A549 (cell line): ENCODE results near the gene SUPT4H1. TPM values are rescaled to one million over a fixed set of nuclear protein-coding genes. Genes with fewer than 3 reads are reported as not detected.
"Not testable (repeated sequence)": the region's sequence is repeated elsewhere in the genome, so short reads cannot be mapped to it uniquely, and the experiment has no call there.

Experiments used
- ATAC-seq, 2 experiments: fragments of 200-7000 bp in 1 of 2; fragments of >200 bp in 1 of 2; cut with Nextera tagmentation in 1 of 2; cut with Tn5 transposase in 1 of 2; 3 replicates each; pipeline versions ENCODE4 v1.8.0 to v1.9.1; 2018 to 2020; ENCODE audit warnings: mild to moderate bottlenecking in 1 of 2, moderate library complexity in 1 of 2
- CTCF ChIA-PET: fragments of 300-600 bp; sonication (Branson Sonifier 250); formaldehyde crosslinking; extraction: SDS; loops from one replicate; lab custom pipeline; 2021; ENCODE audit warnings: antibody characterized with exemption, inconsistent platforms; lab: Yijun Ruan, JAX
- POLR2A ChIA-PET: fragments of 350-600 bp; formaldehyde crosslinking; extraction: SDS; loops from one replicate; lab custom pipeline; 2021; ENCODE audit warnings: antibody characterized with exemption, inconsistent platforms; lab: Yijun Ruan, JAX
- DNase-seq, 2 experiments: peaks; one replicate each; pipeline versions ENCODE4 v3.0.0 to v3.0.0-alpha.2; 2011 to 2016; ENCODE audit warnings: low read depth in 1 of 2, low spot score in 1 of 2
- FAIRE-seq: peaks from 2 replicates; lab custom pipeline; 2011; peaks lifted over from hg19 to GRCh38; lab: Jason Lieb, UNC
- H3K27ac ChIP-seq, 2 experiments: fragments of >200 bp; sonication (Bioruptor Twin); formaldehyde crosslinking; 3 replicates each; pipeline ENCODE4 v1.5.1; 2016 to 2017
- H3K4me1 ChIP-seq: fragments of >200 bp; sonication (Bioruptor Twin); formaldehyde crosslinking; 3 replicates; pipeline ENCODE4 v1.6.1; 2016
- H3K4me2 ChIP-seq: fragments of >200 bp; sonication (Bioruptor Twin); formaldehyde crosslinking; 3 replicates; pipeline ENCODE4 v1.6.1; 2016
- H3K4me3 ChIP-seq: fragments of >200 bp; sonication (Bioruptor Twin); formaldehyde crosslinking; 3 replicates; pipeline ENCODE4 v1.5.1; 2016
- H3K9me3 ChIP-seq: fragments of >200 bp; sonication (Bioruptor Twin); formaldehyde crosslinking; 3 replicates; pipeline ENCODE4 v1.6.1; 2016
- EP300 ChIP-seq, 2 experiments: fragments of >200 bp; sonication (Bioruptor Twin); formaldehyde crosslinking; IDR thresholded peaks; 2 replicates in 1 of 2; 3 replicates in 1 of 2; pipeline ENCODE4 v1.6.1; 2016 to 2017
- ESRRA ChIP-seq: fragments of 150-350 bp; IDR thresholded peaks from 2 replicates; pipeline ENCODE4 v1.6.1; 2014; ENCODE audit warnings: mild to moderate bottlenecking, low read length, borderline replicate concordance
- HEYL ChIP-seq: fragments of 250-450 bp; sonication (Bioruptor Pico); IDR thresholded peaks from 2 replicates; pipeline ENCODE4 v1.8.0; 2021; ENCODE audit warnings: mild to moderate bottlenecking, moderate library complexity
- HOXA7 ChIP-seq: fragments of 250-450 bp; sonication (Bioruptor Pico); IDR thresholded peaks from 2 replicates; pipeline ENCODE4 v1.5.0; 2020; ENCODE audit warnings: mild to moderate bottlenecking, moderate library complexity
- HOXB5 ChIP-seq: fragments of 250-450 bp; sonication (Bioruptor Pico); IDR thresholded peaks from 2 replicates; pipeline ENCODE4 v1.5.0; 2020; ENCODE audit warnings: mild to moderate bottlenecking, moderate library complexity
- JUNB ChIP-seq: fragments of >200 bp; sonication (Bioruptor Twin); formaldehyde crosslinking; IDR thresholded peaks from 2 replicates; pipeline ENCODE4 v1.6.1; 2016
- KDM1A ChIP-seq: fragments of 200-600 bp; sonication (generic); IDR thresholded peaks from 2 replicates; pipeline ENCODE4 v1.6.1; 2016; ENCODE audit warnings: low read depth, mild to moderate bottlenecking
- MYC ChIP-seq: IDR thresholded peaks from 2 replicates; pipeline ENCODE4 v1.6.1; 2012; ENCODE audit warnings: mild to moderate bottlenecking, inconsistent platforms, low read length, improper control_type of control experiment, borderline replicate concordance
- NR3C1 ChIP-seq: fragments of >200 bp; sonication (Bioruptor Twin); formaldehyde crosslinking; IDR thresholded peaks from 3 replicates; pipeline ENCODE4 v1.6.1; 2017
- RAD21 ChIP-seq, 2 experiments: fragments of >200 bp in 1 of 2; sonication (Bioruptor Twin) in 1 of 2; formaldehyde crosslinking in 1 of 2; IDR thresholded peaks in 1 of 2; conservative IDR thresholded peaks in 1 of 2; 2 replicates in 1 of 2; 3 replicates in 1 of 2; pipeline ENCODE4 v1.6.1; 2012 to 2018; ENCODE audit warnings: inconsistent platforms in 1 of 2
- SMC3 ChIP-seq: fragments of >200 bp; sonication (Bioruptor Twin); formaldehyde crosslinking; IDR thresholded peaks from 3 replicates; pipeline ENCODE4 v1.6.1; 2018; ENCODE audit warnings: inconsistent platforms
- SREBF2 ChIP-seq: fragments of 450-650 bp; IDR thresholded peaks from 2 replicates; pipeline ENCODE4 v1.6.1; 2014; ENCODE audit warnings: mild to moderate bottlenecking, moderate library complexity
- TFCP2L1 ChIP-seq: fragments of 250-450 bp; sonication (Bioruptor Pico); IDR thresholded peaks from 2 replicates; pipeline ENCODE4 v1.5.0; 2021; ENCODE audit warnings: mild to moderate bottlenecking
- TP53 ChIP-seq: fragments of 250-450 bp; sonication (Bioruptor Pico); IDR thresholded peaks from 2 replicates; pipeline ENCODE4 v1.5.0; 2021; ENCODE audit warnings: mild to moderate bottlenecking, moderate library complexity
- ZC3H11A ChIP-seq: fragments of 450-650 bp; IDR thresholded peaks from 2 replicates; pipeline ENCODE4 v1.6.1; 2014; ENCODE audit warnings: antibody characterized with exemption, mild to moderate bottlenecking
- ZNF302 ChIP-seq: fragments of 250-450 bp; sonication (Bioruptor Pico); IDR thresholded peaks from 2 replicates; pipeline ENCODE4 v1.9.0; 2021; ENCODE audit warnings: inconsistent platforms, mild to moderate bottlenecking, moderate library complexity
- ZSCAN20 ChIP-seq: fragments of 250-450 bp; sonication (Bioruptor Pico); IDR thresholded peaks from 2 replicates; pipeline ENCODE4 v1.8.0; 2022; ENCODE audit warnings: mild to moderate bottlenecking, moderate library complexity
- WGBS: methylation state at CpG from one replicate; pipeline ENCODE4 v1.1.6; 2017; ENCODE audit errors: missing lambda C conversion rate; 5-methylcytosine and 5-hydroxymethylcytosine counted together
- polyA plus RNA-seq, 4 experiments: library from polyadenylated mRNA; depleted of rRNA in 3 of 4; stranded (reverse); fragments of >200 nt; fragmentation: RNase III in 1 of 4; extraction: RNeasy Plus Mini Kit Qiagen cat#74134 plus additional on column Dnase treatment in 1 of 4; gene quantifications; 2 replicates in 3 of 4; 3 replicates in 1 of 4; pipeline ENCODE4 v1.2.3, GENCODE V29; 2011 to 2017
- TF ChIP-seq, protein P1 (sequence below): fragments of 250-450 bp; sonication (Bioruptor Pico); IDR thresholded peaks from 2 replicates; pipeline ENCODE4 v1.5.0; 2020; ENCODE audit warnings: low read depth, mild to moderate bottlenecking, moderate library complexity
- TF ChIP-seq, protein P2 (sequence below): fragments of 150-350 bp; IDR thresholded peaks from 2 replicates; pipeline ENCODE4 v1.6.1; 2014; ENCODE audit warnings: low read depth, mild to moderate bottlenecking, low read length
- TF ChIP-seq, protein P3 (sequence below): IDR thresholded peaks from 2 replicates; pipeline ENCODE4 v1.6.1; 2012
- TF ChIP-seq, protein P4 (sequence below): fragments of 450-650 bp; IDR thresholded peaks from 2 replicates; pipeline ENCODE4 v1.6.1; 2014; ENCODE audit warnings: antibody characterized with exemption

The SUPT4H1 gene
- polyA plus RNA-seq, 2 of the 4 experiments (the other 2 are of a cell fraction): 123 to 241 TPM

DNA sequence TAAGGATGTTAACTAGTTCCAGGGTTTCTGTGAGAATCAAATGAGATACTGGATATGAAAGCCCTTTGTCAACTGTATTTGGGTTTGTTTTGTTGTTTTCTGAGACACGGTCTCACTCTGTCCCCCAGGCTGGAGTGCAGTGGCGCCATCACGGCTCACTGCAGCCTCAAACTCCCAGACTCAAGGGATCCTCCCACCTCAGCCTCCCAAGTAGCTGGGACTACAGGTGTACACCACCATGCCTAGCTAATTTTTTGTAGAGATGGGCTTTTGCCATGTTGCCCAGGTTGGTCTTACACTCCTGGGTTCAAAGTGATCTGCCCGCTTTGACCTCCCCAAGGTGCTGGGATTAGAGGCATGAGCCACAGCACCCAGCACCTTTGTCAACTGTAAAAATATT is 8.9 kb downstream of the SUPT4H1 start:
- Histone ChIP-seq H3K4me3 (no peak overlapping the region), H3K4me2 (no peak overlapping the region), H3K27ac (no peak overlapping the region), H3K9me3 (no peaks in the 10 kb centered on the region), H3K4me1 (no peaks in the 10 kb centered on the region)
- ATAC-seq (no peak), FAIRE-seq (no peak), DNase-seq (no peak)
- 92% methylated on average over 4 of the region's 4 CpGs for WGBS
- TF ChIP-seq TFCP2L1 (CRISPR knock-in tag): no peak
- no peak for TF ChIP-seq JUNB
- TF ChIP-seq, protein P1, sequence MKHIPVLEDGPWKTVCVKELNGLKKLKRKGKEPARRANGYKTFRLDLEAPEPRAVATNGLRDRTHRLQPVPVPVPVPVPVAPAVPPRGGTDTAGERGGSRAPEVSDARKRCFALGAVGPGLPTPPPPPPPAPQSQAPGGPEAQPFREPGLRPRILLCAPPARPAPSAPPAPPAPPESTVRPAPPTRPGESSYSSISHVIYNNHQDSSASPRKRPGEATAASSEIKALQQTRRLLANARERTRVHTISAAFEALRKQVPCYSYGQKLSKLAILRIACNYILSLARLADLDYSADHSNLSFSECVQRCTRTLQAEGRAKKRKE (CRISPR knock-in tag): no peak
- no peak for TF ChIP-seq ZNF302 (CRISPR knock-in tag)
- ChIA-PET CTCF (interaction anchor here (1.1 to 2.8 kb wide), 6 partner anchors 10 to 105 kb away, joined by 3 to 14 read pairs (median 8); partner anchors contain the start of genes RNF43 and SUPT4H1), POLR2A (interaction anchor here (2.5 kb wide), 1 partner anchor 9 kb away, joined by 24 read pairs; the partner anchor contains the start of gene SUPT4H1)

DNA sequence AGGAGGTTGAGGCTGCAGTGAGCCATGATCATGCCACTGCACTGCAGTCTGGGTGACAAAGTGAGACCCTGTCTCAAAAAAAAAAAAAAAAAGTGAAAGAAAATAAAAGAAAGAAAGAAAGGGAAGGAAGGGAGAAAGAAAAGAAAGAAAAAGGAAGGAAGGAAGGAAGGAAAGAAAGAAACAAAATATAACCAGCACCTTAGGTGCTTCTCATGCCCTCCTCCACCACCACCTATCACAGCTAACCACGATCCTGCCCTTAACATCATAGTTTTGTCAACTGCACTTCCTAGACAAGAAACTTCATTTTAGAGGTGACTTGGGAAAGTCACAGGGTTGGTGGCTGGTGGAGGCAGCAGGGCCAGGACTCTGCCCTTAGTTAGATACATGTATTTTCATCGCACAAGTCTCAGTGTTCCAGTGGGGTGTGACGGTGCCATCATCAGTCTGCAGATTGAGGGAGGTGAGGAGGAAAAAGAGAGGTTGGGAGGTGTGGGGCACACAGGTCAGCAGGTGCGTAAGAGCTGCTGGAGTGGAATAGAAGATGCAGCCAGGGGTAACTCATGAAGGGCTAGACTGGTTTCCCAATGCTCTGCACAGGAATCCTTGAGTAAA is 10.0 kb downstream of the SUPT4H1 start:
- H3K4me1 ChIP-seq: 0 out of 3 replicates have a peak, but pooled peaks cover 2% of the 10 kb centered on the region
- H3K9me3 ChIP-seq: no peaks in the 10 kb centered on the region
- DNase-seq (no peak), FAIRE-seq (no peak), ATAC-seq (no peak; a peak in 1 of 6 replicates)
- no peak for TF ChIP-seq MYC
- no peak for TF ChIP-seq HOXA7
- TF ChIP-seq, protein P2, sequence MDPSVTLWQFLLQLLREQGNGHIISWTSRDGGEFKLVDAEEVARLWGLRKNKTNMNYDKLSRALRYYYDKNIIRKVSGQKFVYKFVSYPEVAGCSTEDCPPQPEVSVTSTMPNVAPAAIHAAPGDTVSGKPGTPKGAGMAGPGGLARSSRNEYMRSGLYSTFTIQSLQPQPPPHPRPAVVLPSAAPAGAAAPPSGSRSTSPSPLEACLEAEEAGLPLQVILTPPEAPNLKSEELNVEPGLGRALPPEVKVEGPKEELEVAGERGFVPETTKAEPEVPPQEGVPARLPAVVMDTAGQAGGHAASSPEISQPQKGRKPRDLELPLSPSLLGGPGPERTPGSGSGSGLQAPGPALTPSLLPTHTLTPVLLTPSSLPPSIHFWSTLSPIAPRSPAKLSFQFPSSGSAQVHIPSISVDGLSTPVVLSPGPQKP: no peak
- no peak for TF ChIP-seq EP300 (IDR thresholded peaks at IDR 0.05)
- TF ChIP-seq SMC3: no peak
- no peak overlapping the region for H3K4me2 ChIP-seq
- WGBS: 88% methylated on average over 4 of the region's 4 CpGs
- CTCF ChIA-PET: interaction anchor here (0.9 to 2.8 kb wide), 5 partner anchors 8 to 76 kb away, joined by 3 to 13 read pairs (median 4); partner anchors contain the start of gene RNF43
- no peak overlapping the region for H3K27ac ChIP-seq
- POLR2A ChIA-PET: interaction anchor here (0.7 to 2.5 kb wide), 2 partner anchors 10 to 78 kb away, joined by 5 to 24 read pairs; partner anchors contain the start of gene SUPT4H1
- no peak overlapping the region for H3K4me3 ChIP-seq

DNA sequence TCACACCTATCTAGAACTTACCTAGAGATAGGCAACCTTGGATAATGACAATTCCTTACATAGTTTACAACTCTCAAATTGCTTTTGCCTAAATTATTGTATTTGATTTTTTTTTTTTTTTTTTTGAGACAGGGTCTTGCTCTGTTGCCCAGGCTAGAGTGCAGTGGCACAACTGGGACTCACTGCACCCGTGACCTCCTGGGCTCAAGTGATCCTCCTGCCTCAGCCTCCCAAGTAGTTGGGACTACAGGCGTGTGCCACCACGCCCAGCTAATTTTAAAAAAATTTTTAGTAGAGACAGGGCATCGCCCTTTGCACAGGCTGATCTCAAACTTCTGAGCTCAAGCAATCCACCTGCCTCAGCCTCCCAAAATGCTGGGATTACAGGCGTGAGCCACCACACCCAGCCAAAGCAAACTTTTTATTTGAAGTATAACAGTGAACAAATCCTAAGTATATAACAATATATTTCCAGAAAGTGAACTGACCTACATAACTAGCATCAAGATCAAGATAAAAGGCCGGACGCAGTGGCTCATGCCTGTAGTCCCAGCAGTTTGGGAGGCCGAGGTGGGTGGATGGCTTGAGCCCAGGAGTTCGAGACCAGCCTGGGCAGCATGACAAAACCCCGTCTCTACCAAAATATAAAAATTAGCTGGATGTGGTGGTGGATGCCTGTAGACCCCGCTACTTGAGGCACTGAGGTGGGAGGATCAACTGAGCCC is 10.7 kb downstream of the SUPT4H1 start:
- CTCF ChIA-PET: interaction anchor here (1.3 to 1.5 kb wide), 2 partner anchors 9 to 24 kb away, joined by 4 to 7 read pairs; no protein-coding TSS in a partner anchor

DNA sequence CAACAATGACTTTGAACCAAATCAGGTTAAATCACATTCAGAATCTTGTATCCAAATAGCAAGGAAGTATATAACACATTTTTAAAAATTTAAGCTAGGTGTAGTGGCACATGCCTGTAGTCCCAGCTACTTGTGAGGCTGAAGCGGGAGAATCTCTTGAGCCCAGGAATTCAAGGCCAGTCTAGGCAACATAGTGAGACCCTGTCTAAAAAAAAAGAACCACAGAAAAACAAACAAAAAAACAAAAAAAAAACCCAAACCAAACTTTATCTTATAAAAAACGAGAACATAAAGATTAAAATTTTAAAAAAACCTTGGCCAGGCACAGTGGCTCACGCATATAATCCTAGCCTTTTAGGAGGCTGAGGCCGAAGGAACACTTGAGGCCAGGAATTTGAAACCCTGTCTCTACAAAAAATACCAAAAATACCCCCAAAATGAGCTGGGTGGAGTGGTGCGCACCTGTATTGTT is 11.6 kb downstream of the SUPT4H1 start:
- Histone ChIP-seq H3K4me1 (0 out of 3 replicates have a peak, but pooled peaks cover 2% of the 10 kb centered on the region), H3K4me2 (no peak overlapping the region), H3K27ac (no peak overlapping the region), H3K4me3 (no peak overlapping the region), H3K9me3 (no peaks in the 10 kb centered on the region)
- ChIA-PET POLR2A (interaction anchor here (1.6 kb wide), 1 partner anchor 12 kb away, joined by 4 read pairs; the partner anchor contains the start of gene SUPT4H1), CTCF (interaction anchor here (0.8 to 1.3 kb wide), 3 partner anchors 18 to 121 kb away, joined by 3 to 4 read pairs (median 3); no protein-coding TSS in a partner anchor)
- 74% methylated on average over 5 of the region's 5 CpGs for WGBS
- no peak for ATAC-seq
- FAIRE-seq: no peak
- DNase-seq: no peak
- TF ChIP-seq JUNB: no peak
- no peak for TF ChIP-seq HEYL (CRISPR knock-in tag)
- TF ChIP-seq SREBF2: no peak
- TF ChIP-seq TP53 (CRISPR knock-in tag): no peak
- TF ChIP-seq, protein P2: no peak
- no peak for TF ChIP-seq KDM1A
- TF ChIP-seq, protein P3, sequence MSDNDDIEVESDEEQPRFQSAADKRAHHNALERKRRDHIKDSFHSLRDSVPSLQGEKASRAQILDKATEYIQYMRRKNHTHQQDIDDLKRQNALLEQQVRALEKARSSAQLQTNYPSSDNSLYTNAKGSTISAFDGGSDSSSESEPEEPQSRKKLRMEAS: no peak
- TF ChIP-seq RAD21 (conservative IDR thresholded peaks at IDR 0.05 in 1 of 2, IDR thresholded peaks at IDR 0.05 in 1 of 2): no peak
- no peak for TF ChIP-seq ESRRA
- no peak for TF ChIP-seq ZSCAN20 (CRISPR knock-in tag)
- no peak for TF ChIP-seq TFCP2L1 (CRISPR knock-in tag)
- TF ChIP-seq HOXB5 (CRISPR knock-in tag): no peak
- TF ChIP-seq, protein P4, sequence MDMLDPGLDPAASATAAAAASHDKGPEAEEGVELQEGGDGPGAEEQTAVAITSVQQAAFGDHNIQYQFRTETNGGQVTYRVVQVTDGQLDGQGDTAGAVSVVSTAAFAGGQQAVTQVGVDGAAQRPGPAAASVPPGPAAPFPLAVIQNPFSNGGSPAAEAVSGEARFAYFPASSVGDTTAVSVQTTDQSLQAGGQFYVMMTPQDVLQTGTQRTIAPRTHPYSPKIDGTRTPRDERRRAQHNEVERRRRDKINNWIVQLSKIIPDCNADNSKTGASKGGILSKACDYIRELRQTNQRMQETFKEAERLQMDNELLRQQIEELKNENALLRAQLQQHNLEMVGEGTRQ: no peak
- TF ChIP-seq NR3C1: no peak
- TF ChIP-seq ZC3H11A: no peak

More for the DNA sequence above, 10.7 kb downstream of the SUPT4H1 start:
- not testable (repeated sequence) for H3K27ac ChIP-seq, DNase-seq, H3K4me2 ChIP-seq, ATAC-seq, H3K9me3 ChIP-seq, H3K4me3 ChIP-seq, FAIRE-seq, H3K4me1 ChIP-seq
- WGBS: 89% methylated on average over 11 of the region's 11 CpGs
- POLR2A ChIA-PET: interaction anchor here (1.6 kb wide), 1 partner anchor 11 kb away, joined by 4 read pairs; the partner anchor contains the start of gene SUPT4H1
